Superior temporal gyrus (tissue), 1 donor: ENCODE data around the gene RAB11FIP4.
"Not testable (repeated sequence)": the region's sequence is repeated elsewhere in the genome, so short reads cannot be mapped to it uniquely, and the experiment has no call there.

Experiments used
- DNase-seq: peaks from one replicate; pipeline ENCODE4 v3.0.0-alpha.2; 2016; ENCODE audit errors: extremely low spot score

The RAB11FIP4 gene, protein sequence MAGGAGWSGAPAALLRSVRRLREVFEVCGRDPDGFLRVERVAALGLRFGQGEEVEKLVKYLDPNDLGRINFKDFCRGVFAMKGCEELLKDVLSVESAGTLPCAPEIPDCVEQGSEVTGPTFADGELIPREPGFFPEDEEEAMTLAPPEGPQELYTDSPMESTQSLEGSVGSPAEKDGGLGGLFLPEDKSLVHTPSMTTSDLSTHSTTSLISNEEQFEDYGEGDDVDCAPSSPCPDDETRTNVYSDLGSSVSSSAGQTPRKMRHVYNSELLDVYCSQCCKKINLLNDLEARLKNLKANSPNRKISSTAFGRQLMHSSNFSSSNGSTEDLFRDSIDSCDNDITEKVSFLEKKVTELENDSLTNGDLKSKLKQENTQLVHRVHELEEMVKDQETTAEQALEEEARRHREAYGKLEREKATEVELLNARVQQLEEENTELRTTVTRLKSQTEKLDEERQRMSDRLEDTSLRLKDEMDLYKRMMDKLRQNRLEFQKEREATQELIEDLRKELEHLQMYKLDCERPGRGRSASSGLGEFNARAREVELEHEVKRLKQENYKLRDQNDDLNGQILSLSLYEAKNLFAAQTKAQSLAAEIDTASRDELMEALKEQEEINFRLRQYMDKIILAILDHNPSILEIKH

GRCh38 chr17:31391496-31391949 is at the start of gene RAB11FIP4:
RAB11FIP4 (plus strand) TSS chr17:31391675; CDS start chr17:31391853, 178 bp downstream.
- peak; percentile 17 for DNase-seq

GRCh38 chr17:31345191-31345747 is 46.2 kb upstream of the RAB11FIP4 start:
- not testable (repeated sequence) for DNase-seq

- no peak for DNase-seq
These were observed 42.0 kb upstream of the RAB11FIP4 start for GRCh38 chr17:31349454-31349853.

GRCh38 chr17:31355935-31356334 is 35.5 kb upstream of the RAB11FIP4 start:
- no peak for DNase-seq

DNA sequence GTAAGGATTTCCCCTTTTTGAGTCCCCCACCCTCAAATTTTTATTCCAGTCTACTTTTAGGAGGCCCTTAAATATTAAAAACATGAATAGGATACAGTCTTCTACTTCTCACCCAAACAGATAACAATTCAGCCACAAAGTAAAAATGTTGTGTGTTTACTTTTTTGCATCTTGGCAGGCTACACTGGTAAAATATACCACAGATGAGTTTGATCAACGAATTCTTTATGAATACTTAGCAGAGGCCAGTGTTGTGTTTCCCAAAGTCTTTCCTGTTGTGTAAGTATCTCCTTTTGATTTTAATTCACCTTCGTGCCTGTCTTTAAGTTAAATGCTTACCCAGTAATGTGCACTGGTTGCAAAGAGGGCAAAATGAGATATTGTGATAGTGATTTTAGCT is 34.4 kb upstream of the RAB11FIP4 start:
- no peak for DNase-seq

GRCh38 chr17:31357839-31358394 is 33.6 kb upstream of the RAB11FIP4 start:
- DNase-seq: no peak

DNA sequence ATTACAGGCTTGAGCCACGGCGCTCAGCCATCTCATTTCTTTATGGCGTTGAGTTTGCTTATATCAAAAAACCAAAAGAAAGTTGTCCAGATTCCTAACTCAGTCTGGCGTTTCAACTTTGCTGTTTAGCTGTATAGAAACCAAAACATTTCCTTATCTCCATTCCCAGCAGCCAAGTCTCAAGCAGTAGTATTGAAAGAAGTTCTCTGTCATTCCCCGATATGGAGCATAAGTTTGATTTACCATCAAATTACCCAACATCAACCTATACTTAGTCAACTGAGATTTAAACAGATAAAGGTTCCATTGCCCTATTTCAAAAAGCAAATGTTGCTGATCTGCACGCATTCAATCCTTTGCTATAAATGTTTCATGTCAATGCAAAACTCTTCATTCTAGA is 27.5 kb upstream of the RAB11FIP4 start:
- no peak for DNase-seq

DNA sequence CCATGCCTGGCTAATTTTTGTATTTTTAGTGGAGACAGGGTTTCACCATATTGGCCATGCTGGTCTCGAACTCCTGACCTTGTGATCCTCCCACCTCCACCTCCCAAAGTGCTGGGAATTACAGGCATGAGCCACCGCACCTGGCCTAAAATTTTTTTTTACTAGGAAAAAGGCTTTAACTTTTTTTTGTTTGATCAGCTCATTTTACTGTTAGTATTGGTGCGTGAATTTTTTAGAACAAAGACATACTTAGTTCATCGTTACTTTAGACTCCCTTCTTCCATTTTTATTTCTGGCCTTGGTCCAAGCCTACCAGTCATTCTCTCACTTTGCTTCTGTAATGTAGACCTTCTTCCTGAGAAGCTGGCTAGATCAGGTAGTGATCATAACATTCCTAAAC is 25.4 kb upstream of the RAB11FIP4 start:
- no peak for DNase-seq

GRCh38 chr17:31369266-31369665 is 22.2 kb upstream of the RAB11FIP4 start:
- no peak for DNase-seq

DNA sequence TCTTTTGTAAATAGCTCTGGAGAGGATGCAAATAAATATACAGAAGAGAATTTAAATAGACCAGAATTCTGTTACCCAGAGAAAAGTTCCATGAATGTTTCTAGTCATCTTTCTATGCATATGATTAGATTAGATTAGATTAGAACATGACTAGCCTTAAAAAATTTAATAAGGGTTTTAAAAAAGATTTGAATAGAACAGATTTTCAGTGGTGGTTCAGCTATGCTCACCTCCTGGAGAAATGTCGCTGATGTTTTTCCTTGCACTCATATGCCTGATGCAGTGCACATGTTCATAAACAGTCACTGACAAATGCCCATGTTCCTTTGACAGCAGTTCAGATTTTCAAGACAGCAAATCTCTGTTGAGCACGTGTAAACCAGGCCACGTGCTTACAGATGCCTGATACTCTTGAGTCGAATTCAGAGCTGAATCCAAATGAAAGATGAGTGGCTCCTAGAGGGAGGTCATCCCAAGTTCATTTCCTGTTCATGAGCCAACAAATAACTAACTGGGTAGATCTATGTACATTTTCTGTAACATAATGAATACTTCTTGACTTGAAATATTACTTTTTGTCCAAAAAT is 19.9 kb upstream of the RAB11FIP4 start:
- no peak for DNase-seq

GRCh38 chr17:31373150-31374093 is 18.1 kb upstream of the RAB11FIP4 start:
- peak; percentile 94 for DNase-seq

- no peak for DNase-seq
These were observed 17.4 kb upstream of the RAB11FIP4 start for GRCh38 chr17:31374094-31374447.

GRCh38 chr17:31374503-31374902 is 17.0 kb upstream of the RAB11FIP4 start:
- DNase-seq: no peak

- no peak for DNase-seq
These were observed 12.8 kb upstream of the RAB11FIP4 start for GRCh38 chr17:31378638-31379037.

- DNase-seq: no peak
These were observed 11.8 kb upstream of the RAB11FIP4 start for GRCh38 chr17:31379597-31380205.

GRCh38 chr17:31381165-31381668 is 10.3 kb upstream of the RAB11FIP4 start:
- no peak for DNase-seq

- not testable (repeated sequence) for DNase-seq
These were observed 8.7 kb upstream of the RAB11FIP4 start for GRCh38 chr17:31382668-31383275.

- DNase-seq: not testable (repeated sequence)
These were observed 8.0 kb upstream of the RAB11FIP4 start for GRCh38 chr17:31383488-31383887.

GRCh38 chr17:31385428-31386285 is 5.8 kb upstream of the RAB11FIP4 start:
- no peak for DNase-seq
